Prostate gland (tissue), 2 donors: Measurements from ENCODE around the gene ELOVL2.

Experiments
- CTCF ChIP-seq, 4 experiments: fragments of 200-600 bp in 2 of 4; fragments of 450-650 bp in 2 of 4; sonication (generic) in 2 of 4; IDR thresholded peaks; 1 replicate in 3 of 4; 2 replicates in 1 of 4; pipeline ENCODE4 v1.5.1; 2016 to 2019; ENCODE audit warnings: antibody characterized with exemption in 4 of 4, mild to moderate bottlenecking in 2 of 4, moderate library complexity in 2 of 4
- POLR2A ChIP-seq: fragments of 450-650 bp; IDR thresholded peaks from one replicate; pipeline ENCODE4 v1.6.1; 2016; ENCODE audit warnings: antibody characterized with exemption, mild to moderate bottlenecking
- POLR2AphosphoS5 ChIP-seq: sonication (generic); formaldehyde crosslinking; IDR thresholded peaks from one replicate; pipeline ENCODE4 v1.6.1; 2017; ENCODE audit warnings: antibody characterized with exemption

- TF ChIP-seq CTCF (IDR thresholded peaks at IDR 0.05), result no peak
- no peak for TF ChIP-seq POLR2A
- TF ChIP-seq POLR2AphosphoS5, result no peak
Measured at GRCh38 chr6:10989587-10989986, 54.5 kb downstream of the ELOVL2 start.
